Psoas muscle (tissue), 8 donors: Measurements from ENCODE around the gene MZB1. TPM values are rescaled to one million over a fixed set of nuclear protein-coding genes. Genes with fewer than 3 reads are reported as not detected.

Experiments used
- ATAC-seq, 4 donors: fragments of 200-7000 bp; cut with Tn5 transposase; one replicate each; pipeline ENCODE4 v1.9.1; 2020; ENCODE audit warnings: moderate library complexity in 3 of 4, mild to moderate bottlenecking in 2 of 4
- DNase-seq, 2 donors: peaks; one replicate each; pipeline ENCODE4 v3.0.0-alpha.2; 2020
- H3K27ac ChIP-seq: fragments of 200-600 bp; one replicate; pipeline ENCODE4 v1.8.0; 2022
- H3K27me3 ChIP-seq, 3 donors: fragments of 200-600 bp in 1 of 3; one replicate each; pipeline versions ENCODE4 v1.6.1 to v1.8.0; 2013 to 2022; ENCODE audit warnings: low read length in 2 of 3, mild to moderate bottlenecking in 2 of 3, moderate library complexity in 1 of 3; ENCODE audit not compliant: insufficient read depth in 3 of 3
- H3K36me3 ChIP-seq, 2 donors: fragments of 200-600 bp in 1 of 2; one replicate each; pipeline versions ENCODE4 v1.6.1 to v1.8.0; 2013 to 2022; ENCODE audit warnings: low read depth in 1 of 2, mild to moderate bottlenecking in 1 of 2, moderate library complexity in 1 of 2; ENCODE audit not compliant: insufficient read depth in 1 of 2
- H3K4me1 ChIP-seq: fragments of 200-600 bp; one replicate; pipeline ENCODE4 v1.8.0; 2022
- H3K4me3 ChIP-seq: fragments of 200-600 bp; one replicate; pipeline ENCODE4 v1.8.0; 2022; ENCODE audit warnings: mild to moderate bottlenecking
- H3K9me3 ChIP-seq: fragments of 200-600 bp; one replicate; pipeline ENCODE4 v1.8.0; 2022
- CTCF ChIP-seq: fragments of 200-600 bp; IDR thresholded peaks from one replicate; pipeline ENCODE4 v1.8.0; 2022; ENCODE audit warnings: antibody characterized with exemption
- WGBS, 3 donors: extraction: QIAGEN DNeasy Blood & Tissue Kit; methylation state at CpG; one replicate each; pipeline versions ENCODE4 v1.1.6 to v1.1.7; 2013; 5-methylcytosine and 5-hydroxymethylcytosine counted together
- intact Hi-C, 2 donors: fragments of 100-400 bp; cut with DNase I; formaldehyde crosslinking; loops; one replicate each; pipeline versions ENCODE4 v1.11.0 to v1.14.2; 2022
- polyA plus RNA-seq, 3 donors: library from polyadenylated mRNA; stranded (reverse); fragments of 200-250 nt; gene quantifications; one replicate each; pipeline ENCODE4 v1.2.3, GENCODE V29; 2013
- total RNA-seq, 4 donors: library from RNA; stranded (reverse); fragmentation: NEBNext Ultra II Directional in 2 of 4; extraction: Animal tissue kit (Norgen Biotek cat#: 25700) in 2 of 4; gene quantifications; one replicate each; pipeline versions ENCODE4 v1.2.1 to v1.2.4, GENCODE V29; 2021 to 2023
- donor health status: healthy with polysubstance abuse.
- donor health status: DM: no; HTN: no; CAD: no; lungs with moderate emphysema.
- donor health status: Bipolar disorder and iron deficiency.
- donor health status: healthy.
- donor health status: DM: yes; HTN: yes; CAD: no.
- donor health status: DM: no; HTN: no; CAD: no.
- donor health status: DM: no; HTN: no; CAD: no.
- donor health status: DM: yes; HTN: yes; CAD: no.

The MZB1 gene
- total and polyA plus RNA-seq, 7 donors = 0.03 to 1.2 (median 0.57) TPM

- Histone ChIP-seq H3K36me3 (peaks cover 0 to 10% of the 10 kb centered on the region in 2 donors), H3K9me3 (no peaks in the 10 kb centered on the region), H3K4me1 (peaks cover 56% of the 10 kb centered on the region), H3K4me3 (peak overlapping the region; percentile 93), H3K27ac (peak overlapping the region; percentile 100), H3K27me3 (no peaks in the 10 kb centered on the region)
- WGBS, 3 donors = 34 to 51% (median 40%) methylated on average over 31 to 33 of the region's 33 CpGs
- DNase-seq (peak in 1 of 2 donors; percentile 56), ATAC-seq (no peak)
- intact Hi-C loops = loop anchor here in 1 of 2 donors (5.0 kb wide), 1 partner anchor 49 kb away; the partner anchor contains the start of gene PAIP2
- TF ChIP-seq CTCF = no peak
Measured at GRCh38 chr5:139391570-139392323, 2.0 kb upstream of the MZB1 start.

DNA sequence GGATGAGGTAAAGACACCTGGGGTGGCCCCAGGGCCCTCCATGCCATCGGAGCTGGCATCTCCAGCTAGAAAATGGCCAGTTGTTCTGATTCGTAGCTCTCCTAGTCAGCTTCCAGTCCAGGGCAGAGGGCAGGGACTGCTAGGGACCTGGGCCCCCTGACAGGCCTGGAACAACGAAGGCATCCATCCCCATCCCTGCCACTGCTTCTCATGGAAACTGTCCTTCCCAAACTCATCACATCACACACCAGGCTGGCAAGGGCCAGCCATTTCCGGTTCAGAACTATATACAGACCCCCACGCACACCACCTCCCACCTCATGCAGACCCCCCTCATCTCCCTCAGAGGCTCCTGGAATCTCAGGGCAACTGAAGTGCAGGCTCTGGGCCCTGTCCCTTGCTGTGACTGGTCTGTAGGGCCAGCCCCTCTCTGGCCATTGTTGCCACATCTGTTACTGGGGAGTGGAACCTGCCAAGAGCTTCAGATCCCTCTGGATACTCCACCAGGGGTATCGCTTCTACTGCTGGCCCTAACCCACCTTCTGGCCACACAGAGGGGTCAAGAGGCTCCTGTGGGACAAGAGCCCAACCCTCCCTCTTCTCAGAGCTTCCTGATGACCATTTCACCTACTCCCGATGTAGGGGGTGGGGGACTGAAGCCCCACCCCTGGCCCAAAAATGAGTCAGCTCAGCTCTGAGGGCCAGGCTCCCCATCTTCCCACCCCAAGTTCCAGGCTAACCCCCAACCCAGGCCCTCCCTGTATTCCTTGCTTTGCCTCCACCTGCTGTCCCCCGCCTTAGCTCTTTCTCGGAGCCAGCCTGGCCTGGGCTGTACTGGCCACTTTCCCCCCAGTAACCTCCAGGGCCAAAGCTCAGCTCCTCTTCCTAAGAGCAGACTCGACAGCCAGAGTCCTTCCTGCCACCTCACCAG is 1.2 kb upstream of the MZB1 start:
- no peak for TF ChIP-seq CTCF
- H3K27me3 ChIP-seq = no peaks in the 10 kb centered on the region
- peaks cover 0 to 10% of the 10 kb centered on the region in 2 donors for H3K36me3 ChIP-seq
- H3K4me1 ChIP-seq = peaks cover 47% of the 10 kb centered on the region
- ATAC-seq (peak in 2 of 4 donors; percentile 7 to 21), DNase-seq (peak in 1 of 2 donors; percentile 60)
- peak overlapping the region; percentile 93 for H3K4me3 ChIP-seq
- H3K27ac ChIP-seq = peak overlapping the region; percentile 100
- intact Hi-C loops = loop anchor here in 1 of 2 donors (5.0 kb wide), 1 partner anchor 49 kb away; the partner anchor contains the start of gene PAIP2
- H3K9me3 ChIP-seq = no peaks in the 10 kb centered on the region
- WGBS, 3 donors = 19 to 41% (median 27%) methylated on average over 10 of the region's 10 CpGs

DNA sequence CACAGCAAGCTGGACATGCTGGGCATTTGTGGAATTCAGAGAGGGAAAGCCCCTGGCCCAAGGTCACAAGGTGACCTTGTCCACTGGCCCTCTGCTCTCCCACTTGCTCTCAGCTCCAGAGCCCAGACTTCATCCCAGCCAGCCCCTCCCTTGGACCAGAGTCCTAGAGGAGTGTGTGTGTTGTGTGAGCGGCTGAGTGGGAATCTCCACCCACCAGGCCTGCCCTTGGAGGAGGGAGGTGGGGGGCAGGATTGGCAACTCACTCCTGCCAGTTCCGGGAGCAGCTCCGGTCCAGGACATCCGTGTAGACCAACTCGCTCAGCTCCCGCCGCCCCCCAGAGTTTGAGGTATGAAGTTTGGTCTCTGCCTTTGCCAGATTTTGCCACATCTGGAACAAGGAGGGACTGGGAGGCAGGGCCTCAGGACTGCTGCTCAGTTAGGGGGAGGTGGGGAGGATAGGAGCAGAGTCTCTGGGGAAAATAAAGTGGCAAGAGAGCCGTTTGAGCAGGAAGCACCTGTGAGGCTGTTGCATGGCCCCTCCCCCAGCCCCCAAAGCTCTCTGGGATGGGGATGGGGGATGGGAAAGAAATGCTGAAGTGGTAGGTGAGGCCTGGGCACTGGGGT is 1.4 kb downstream of the MZB1 start:
- WGBS, 3 donors = 14 to 24% (median 19%) methylated on average over 8 of the region's 8 CpGs

More for the DNA sequence above, 1.4 kb downstream of the MZB1 start:
- Histone ChIP-seq H3K27ac (no peak overlapping the region), H3K9me3 (no peaks in the 10 kb centered on the region), H3K4me1 (peaks cover 41% of the 10 kb centered on the region), H3K4me3 (no peak overlapping the region), H3K36me3 (peaks cover 0 to 10% of the 10 kb centered on the region in 2 donors), H3K27me3 (no peaks in the 10 kb centered on the region)
- ATAC-seq (no peak), DNase-seq (no peak)
- intact Hi-C loops = loop anchor here in 1 of 2 donors (5.0 kb wide), 1 partner anchor 46 kb away; the partner anchor contains the start of gene PAIP2
- TF ChIP-seq CTCF = no peak
